GM19351 (cell line): ENCODE data around the gene ATAD3C.

Experiments used
- ATAC-seq: cut with Tn5 transposase; IDR thresholded peaks from one replicate; pipeline ENCODE4 v1.9.1; 2021; ENCODE audit warnings: mild to moderate bottlenecking, moderate library complexity; ENCODE audit not compliant: unreplicated experiment

Gene ATAD3C

DNA sequence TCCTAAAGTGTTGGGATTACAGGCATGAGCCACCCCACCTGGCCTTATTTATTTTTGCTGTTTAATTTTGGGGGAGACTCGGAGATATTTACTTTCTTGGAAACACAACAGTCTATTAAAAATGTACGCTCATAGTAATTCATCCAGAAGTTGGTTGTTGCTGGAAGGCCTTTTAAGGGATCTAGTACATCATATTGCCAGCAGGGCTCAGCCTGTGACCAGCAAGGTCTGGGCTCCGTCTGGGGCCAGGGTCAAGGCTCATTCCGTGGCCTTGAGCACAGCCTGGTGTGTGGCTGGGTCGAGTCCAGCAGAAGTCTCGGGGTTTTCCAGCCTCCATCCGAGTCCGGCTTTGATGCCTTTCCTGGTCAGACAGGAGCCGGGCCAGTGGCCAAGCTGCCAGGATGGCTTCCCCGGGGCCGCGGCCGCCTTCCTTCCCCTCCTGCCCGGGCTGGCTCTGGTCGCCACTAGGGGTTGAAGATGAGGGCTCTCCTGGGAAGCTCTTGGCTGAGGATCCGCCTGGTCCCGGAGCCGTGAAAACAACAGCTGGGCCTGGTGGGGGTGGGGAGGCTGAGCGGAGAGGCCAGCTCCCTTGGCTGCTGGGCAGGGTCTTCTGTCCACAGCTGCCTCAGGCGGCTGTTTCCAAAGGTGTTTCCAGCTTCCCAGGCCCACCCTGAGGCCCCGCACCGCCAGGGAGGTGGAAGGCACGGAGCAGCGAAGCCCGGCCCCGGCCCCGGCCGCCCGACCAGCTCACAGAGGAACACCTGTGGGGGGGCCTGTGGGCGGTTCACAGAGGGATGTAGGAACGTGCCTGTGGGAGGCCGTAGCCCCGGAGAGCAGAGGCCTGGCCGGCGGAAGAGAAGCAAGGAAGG, 19.1 kb upstream of the ATAD3C start:
- no peak for ATAC-seq

DNA sequence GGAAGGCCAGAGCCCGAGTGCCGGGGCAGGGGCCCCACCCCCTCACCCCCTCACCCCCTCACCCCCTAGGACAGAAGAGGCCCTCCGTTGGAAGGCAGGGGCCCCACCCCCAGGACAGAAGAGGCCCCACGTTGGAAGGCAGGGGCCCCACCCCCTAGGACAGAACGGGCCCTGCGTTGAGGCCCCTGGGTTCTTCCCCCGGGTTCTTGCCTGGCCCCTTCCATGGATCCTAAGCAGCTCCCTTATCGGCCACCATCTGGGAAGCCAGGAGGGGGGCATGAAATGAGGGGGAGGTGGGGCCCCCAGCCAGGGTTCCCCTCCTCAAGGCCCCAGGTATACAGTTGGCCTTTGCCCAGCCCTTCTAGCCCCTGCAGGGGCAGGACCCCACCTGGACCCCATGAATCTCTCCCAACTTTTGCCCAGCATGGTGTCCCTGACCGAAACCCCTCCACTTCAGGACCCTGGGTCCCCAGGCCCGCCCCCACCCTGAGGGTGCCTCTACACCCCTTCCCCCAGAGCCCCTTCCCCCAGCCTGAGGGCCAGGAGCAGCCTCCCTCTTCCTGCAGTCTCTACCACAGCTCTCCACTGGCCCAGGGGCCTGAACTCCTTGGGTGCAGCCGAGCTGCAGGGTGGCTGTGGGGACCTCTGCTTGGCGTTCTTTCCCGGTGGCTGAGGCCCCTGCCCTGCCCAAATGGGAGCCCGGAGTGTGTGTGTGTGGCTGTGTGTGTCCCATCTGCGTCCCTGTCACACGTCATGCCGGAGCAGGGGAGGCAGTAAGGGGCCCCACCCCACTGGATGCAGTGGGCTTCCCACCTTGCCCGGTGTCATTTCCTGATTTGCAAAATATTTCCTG, 18.3 kb upstream of the ATAD3C start:
- ATAC-seq, result no peak

GRCh38 chr1:1431845-1432273, 17.6 kb upstream of the ATAD3C start:
- ATAC-seq, result no peak

GRCh38 chr1:1432274-1432950, 17.1 kb upstream of the ATAD3C start:
- no peak for ATAC-seq

- no peak for ATAC-seq
Observed at GRCh38 chr1:1432951-1433803, 16.3 kb upstream of the ATAD3C start.

- no peak for ATAC-seq
Observed at GRCh38 chr1:1433804-1434130, 15.7 kb upstream of the ATAD3C start.

DNA sequence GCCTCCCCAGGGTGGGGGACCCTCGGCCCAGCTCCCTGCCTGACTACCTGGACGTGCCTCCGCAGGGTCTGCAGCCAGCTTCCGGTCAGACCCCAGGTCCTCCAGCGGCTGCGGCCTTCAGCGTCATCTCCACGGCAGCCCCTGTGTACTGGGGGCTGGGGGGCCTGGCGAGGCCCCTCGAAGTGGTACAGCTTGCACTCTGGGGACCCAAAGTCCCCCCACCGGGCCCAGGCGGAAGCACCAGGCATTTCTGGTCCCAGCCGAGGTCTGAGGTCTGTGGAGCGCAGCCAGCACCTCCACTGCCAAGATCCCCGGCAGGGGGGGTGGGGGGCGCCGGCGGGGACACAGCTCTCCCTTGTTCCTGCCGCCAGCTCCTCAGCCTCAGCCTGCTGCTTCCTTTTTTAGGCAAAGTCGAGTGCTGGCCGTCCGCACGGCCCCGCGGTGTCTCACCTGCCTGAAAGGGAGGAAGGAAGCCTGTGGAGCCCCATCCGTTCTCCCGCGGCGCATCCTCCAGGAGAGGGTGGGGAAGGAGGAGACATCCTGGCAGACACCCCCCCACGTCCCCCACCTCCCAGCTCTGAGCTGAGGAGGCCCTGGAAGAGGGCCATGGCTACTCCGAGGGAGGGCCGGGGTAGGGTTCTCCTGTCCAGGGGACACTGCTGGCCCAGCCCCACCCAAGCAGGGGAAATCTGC, 15.2 kb upstream of the ATAD3C start:
- no peak for ATAC-seq

GRCh38 chr1:1434824-1435105, 14.7 kb upstream of the ATAD3C start:
- ATAC-seq, result no peak

GRCh38 chr1:1435106-1435903, 14.2 kb upstream of the ATAD3C start, which contains the start of gene VWA1:
TSS of gene VWA1 (plus strand) at chr1:1435690. CDS start at chr1:1435749, 59 bp downstream.
- ATAC-seq, result peak; percentile 50

DNA sequence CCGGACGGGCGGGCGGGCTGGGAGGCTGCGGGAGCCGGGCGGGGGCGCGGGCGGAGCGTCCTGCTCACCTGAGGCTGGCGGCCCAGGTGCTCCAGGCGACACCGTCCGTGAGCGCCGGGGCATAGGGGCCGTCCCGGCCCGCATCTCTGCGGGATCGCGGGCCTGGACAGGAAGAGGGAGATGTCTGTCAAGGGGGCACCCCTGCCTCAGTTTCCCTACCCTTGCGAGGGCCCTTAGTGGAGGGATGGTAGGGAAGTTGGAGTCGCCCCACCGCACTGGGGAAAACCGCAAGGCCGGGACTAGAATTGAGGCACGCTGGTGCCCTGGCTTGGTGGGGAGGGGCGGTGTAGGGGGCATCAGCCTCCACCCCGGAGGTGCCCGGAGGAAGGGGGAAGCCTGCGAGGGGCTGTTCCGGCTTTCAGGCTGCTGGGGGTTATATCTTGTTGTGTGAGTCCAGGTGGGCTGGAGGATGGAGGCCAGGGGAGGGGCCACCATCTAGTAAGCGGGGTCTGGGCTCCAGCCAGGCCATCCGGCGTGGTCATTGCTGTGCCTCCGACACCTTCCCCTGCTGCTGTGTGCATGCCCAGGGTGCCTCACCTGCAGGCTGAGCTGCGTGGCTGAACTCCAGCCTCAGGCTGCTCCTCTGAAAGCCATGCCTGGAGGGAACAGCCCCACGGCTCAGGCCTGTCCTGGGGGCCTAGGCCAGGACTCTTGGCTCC, 13.4 kb upstream of the ATAD3C start:
- ATAC-seq, result no peak

DNA sequence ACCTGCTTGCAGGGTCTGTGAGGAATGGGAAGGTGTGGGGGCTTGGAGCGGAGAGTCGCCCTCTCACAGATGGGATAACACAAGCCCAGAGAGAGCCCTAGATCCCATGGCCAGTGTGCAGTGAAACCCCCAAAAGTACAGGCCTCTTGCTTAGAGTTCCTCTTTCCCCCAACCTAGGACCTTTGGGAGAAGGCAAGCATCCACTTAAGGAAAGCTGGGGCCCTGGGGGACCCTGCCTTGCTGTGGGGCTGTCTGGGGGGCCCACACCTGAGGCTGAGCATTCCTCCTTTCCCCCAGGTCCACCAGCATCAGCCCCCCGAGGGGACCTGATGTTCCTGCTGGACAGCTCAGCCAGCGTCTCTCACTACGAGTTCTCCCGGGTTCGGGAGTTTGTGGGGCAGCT, 12.9 kb upstream of the ATAD3C start:
- no peak for ATAC-seq

- ATAC-seq, result no peak
Observed at GRCh38 chr1:1437033-1437903, 12.2 kb upstream of the ATAD3C start.

- ATAC-seq, result no peak
Observed at GRCh38 chr1:1437904-1438376, 11.5 kb upstream of the ATAD3C start.

DNA sequence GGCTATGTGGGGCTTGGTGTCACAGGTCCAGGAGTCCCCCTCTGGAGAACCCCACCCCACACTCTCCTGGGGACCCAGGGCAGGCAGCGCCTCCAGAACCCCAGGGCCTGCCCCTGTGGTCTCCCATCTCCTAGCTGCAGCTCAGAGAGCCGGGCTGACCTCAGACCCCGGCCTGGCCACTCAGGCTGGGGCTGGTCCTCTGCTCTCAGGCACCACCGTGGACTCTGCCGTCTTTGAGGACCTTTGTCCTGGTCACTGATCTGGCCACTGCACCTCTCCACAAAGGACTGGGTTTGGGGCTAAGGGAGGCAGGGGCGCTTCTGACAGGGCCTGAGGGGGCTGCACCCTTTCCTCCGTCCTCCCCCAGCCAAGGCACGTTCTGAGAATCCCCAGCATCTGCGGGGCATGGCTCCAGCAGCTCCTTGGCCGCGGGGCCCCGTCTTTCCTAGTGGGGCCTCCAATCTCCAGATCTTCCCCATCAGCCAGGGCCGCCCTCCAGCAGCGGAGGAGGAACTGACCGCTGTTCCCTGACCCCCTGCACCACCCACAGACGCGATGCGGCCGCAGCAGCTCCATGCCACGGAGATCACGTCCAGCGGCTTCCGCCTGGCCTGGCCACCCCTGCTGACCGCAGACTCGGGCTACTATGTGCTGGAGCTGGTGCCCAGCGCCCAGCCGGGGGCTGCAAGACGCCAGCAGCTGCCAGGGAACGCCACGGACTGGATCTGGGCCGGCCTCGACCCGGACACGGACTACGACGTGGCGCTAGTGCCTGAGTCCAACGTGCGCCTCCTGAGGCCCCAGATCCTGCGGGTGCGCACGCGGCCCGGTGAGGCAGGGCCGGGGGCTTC, 10.7 kb upstream of the ATAD3C start:
- ATAC-seq, result no peak

GRCh38 chr1:1439546-1440261, 9.8 kb upstream of the ATAD3C start:
- ATAC-seq, result no peak
